ENCODE results near the gene CLDN19.

DNA sequence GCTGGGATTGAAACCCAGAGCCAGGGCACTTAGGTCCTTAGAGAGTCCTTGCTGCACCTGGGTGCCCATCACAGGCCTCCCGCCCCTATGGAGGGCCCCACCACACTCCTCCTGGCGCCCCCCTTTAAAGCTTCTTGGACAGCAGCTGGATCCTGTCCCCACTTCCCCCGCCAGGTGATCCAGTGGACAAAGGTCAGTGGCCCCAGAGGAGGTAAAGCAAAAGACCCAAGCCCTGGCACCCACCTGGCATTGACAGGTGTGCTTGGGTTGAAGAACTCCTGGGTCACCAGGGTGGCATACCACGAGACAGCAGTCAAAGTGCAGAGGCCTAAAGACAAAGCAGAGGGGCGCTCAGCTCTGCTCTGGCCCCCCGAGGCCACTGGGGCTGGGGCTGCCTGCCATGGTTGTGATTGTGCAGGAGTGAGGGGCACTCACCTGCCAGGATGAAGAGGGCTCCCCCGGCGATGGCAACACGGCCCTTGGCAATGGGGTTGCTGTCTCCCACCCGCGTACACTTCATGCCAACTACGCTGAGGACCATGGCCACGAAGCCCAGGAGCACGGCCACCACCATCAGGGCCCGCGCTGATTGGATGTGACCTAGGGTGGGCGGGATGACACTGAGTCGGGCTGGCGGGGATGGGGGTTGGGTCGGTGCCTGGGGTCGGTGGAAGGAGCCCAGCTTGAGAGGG, 1.9 kb downstream of the CLDN19 start:
- TF ChIP-seq, protein P1, sequence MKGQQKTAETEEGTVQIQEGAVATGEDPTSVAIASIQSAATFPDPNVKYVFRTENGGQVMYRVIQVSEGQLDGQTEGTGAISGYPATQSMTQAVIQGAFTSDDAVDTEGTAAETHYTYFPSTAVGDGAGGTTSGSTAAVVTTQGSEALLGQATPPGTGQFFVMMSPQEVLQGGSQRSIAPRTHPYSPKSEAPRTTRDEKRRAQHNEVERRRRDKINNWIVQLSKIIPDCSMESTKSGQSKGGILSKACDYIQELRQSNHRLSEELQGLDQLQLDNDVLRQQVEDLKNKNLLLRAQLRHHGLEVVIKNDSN (IDR thresholded peaks at IDR 0.05) = no peak
- TF ChIP-seq, protein P2, sequence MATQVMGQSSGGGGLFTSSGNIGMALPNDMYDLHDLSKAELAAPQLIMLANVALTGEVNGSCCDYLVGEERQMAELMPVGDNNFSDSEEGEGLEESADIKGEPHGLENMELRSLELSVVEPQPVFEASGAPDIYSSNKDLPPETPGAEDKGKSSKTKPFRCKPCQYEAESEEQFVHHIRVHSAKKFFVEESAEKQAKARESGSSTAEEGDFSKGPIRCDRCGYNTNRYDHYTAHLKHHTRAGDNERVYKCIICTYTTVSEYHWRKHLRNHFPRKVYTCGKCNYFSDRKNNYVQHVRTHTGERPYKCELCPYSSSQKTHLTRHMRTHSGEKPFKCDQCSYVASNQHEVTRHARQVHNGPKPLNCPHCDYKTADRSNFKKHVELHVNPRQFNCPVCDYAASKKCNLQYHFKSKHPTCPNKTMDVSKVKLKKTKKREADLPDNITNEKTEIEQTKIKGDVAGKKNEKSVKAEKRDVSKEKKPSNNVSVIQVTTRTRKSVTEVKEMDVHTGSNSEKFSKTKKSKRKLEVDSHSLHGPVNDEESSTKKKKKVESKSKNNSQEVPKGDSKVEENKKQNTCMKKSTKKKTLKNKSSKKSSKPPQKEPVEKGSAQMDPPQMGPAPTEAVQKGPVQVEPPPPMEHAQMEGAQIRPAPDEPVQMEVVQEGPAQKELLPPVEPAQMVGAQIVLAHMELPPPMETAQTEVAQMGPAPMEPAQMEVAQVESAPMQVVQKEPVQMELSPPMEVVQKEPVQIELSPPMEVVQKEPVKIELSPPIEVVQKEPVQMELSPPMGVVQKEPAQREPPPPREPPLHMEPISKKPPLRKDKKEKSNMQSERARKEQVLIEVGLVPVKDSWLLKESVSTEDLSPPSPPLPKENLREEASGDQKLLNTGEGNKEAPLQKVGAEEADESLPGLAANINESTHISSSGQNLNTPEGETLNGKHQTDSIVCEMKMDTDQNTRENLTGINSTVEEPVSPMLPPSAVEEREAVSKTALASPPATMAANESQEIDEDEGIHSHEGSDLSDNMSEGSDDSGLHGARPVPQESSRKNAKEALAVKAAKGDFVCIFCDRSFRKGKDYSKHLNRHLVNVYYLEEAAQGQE (IDR thresholded peaks at IDR 0.05; ENCODE audit: low read depth) = no peak
- no peak for TF ChIP-seq TAF1 (IDR thresholded peaks at IDR 0.05; ENCODE audit: low read depth)
- no peak for TF ChIP-seq TCF12 (IDR thresholded peaks at IDR 0.05; ENCODE audit: low read depth)
- TF ChIP-seq, protein P3, sequence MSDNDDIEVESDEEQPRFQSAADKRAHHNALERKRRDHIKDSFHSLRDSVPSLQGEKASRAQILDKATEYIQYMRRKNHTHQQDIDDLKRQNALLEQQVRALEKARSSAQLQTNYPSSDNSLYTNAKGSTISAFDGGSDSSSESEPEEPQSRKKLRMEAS (IDR thresholded peaks at IDR 0.05) = no peak
- no peak for TF ChIP-seq RAD21 (IDR thresholded peaks at IDR 0.05; ENCODE audit: low read depth)
- TF ChIP-seq EP300 (IDR thresholded peaks at IDR 0.05; ENCODE audit: borderline replicate concordance) = no peak
